ENCODE results near the gene IVD.

Gene IVD

GRCh38 chr15:40416056-40416455, 10.5 kb downstream of the IVD start:
- no peak for DNase-seq

- DNase-seq: no peak
Measured at GRCh38 chr15:40418126-40418525, 12.5 kb downstream of the IVD start.

- DNase-seq: no peak
Measured at GRCh38 chr15:40420071-40420713, 14.6 kb downstream of the IVD start.

GRCh38 chr15:40420793-40421192, 15.2 kb downstream of the IVD start:
- DNase-seq: no peak

GRCh38 chr15:40421246-40422157, 15.9 kb downstream of the IVD start:
- DNase-seq: no peak

GRCh38 chr15:40424483-40425115, 19.0 kb downstream of the IVD start:
- DNase-seq: no peak

GRCh38 chr15:40425681-40426080, 20.1 kb downstream of the IVD start:
- DNase-seq: no peak

- DNase-seq: no peak
Measured at GRCh38 chr15:40427188-40427587, 21.6 kb downstream of the IVD start.

GRCh38 chr15:40428185-40428584, 22.6 kb downstream of the IVD start:
- DNase-seq: no peak

- DNase-seq: no peak
Measured at GRCh38 chr15:40429068-40429710, 23.6 kb downstream of the IVD start.

GRCh38 chr15:40430271-40430805, 24.7 kb downstream of the IVD start:
- no peak for DNase-seq

- no peak for DNase-seq
Measured at GRCh38 chr15:40435023-40435709, 29.6 kb downstream of the IVD start.

- DNase-seq: no peak
Measured at GRCh38 chr15:40435710-40436089, 30.1 kb downstream of the IVD start.

- DNase-seq: no peak
Measured at GRCh38 chr15:40436116-40436891, 30.7 kb downstream of the IVD start.

GRCh38 chr15:40436892-40437751, 31.5 kb downstream of the IVD start:
- DNase-seq: no peak

- DNase-seq: no peak
Measured at GRCh38 chr15:40437752-40438687, 32.4 kb downstream of the IVD start.

GRCh38 chr15:40438712-40439111, 33.1 kb downstream of the IVD start:
- DNase-seq: no peak

GRCh38 chr15:40439461-40439959, 33.9 kb downstream of the IVD start:
- no peak for DNase-seq

All from NCI-H1417 treated with DMSO at 0.1 percent for 48 hours (cell line).